CD8-positive, alpha-beta memory T cell (primary cell): Measurements from ENCODE around the gene HBM. TPM values are rescaled to one million over a fixed set of nuclear protein-coding genes. Genes with fewer than 3 reads are reported as not detected.

Source experiments
- CTCF ChIA-PET: fragments of 350-600 bp; sonication (Branson Sonifier 250); formaldehyde crosslinking; loops from one replicate; lab custom pipeline; 2021; ENCODE audit warnings: antibody characterized with exemption; lab: Charles Lee
- POLR2A ChIA-PET: fragments of 350-600 bp; sonication (Branson Sonifier 250); formaldehyde crosslinking; loops from one replicate; lab custom pipeline; 2021; ENCODE audit warnings: antibody characterized with exemption; lab: Charles Lee
- DNase-seq, 5 donors: peaks; one replicate each; pipeline versions ENCODE4 v3.0.0 to v3.0.0-alpha.2; 2020 to 2022; ENCODE audit warnings: mixed read lengths in 1 of 5
- H3K27ac ChIP-seq: one replicate; pipeline ENCODE4 v1.7.0; 2013; ENCODE audit warnings: low read depth, mild to moderate bottlenecking, low read length, moderate library complexity
- H3K27me3 ChIP-seq: 2 replicates; pipeline ENCODE4 v1.7.0; 2013; ENCODE audit warnings: low read length, mild to moderate bottlenecking; ENCODE audit not compliant: insufficient read depth, poor library complexity, severe bottlenecking
- H3K36me3 ChIP-seq: 2 replicates; pipeline ENCODE4 v1.7.0; 2013; ENCODE audit warnings: mild to moderate bottlenecking, low read length, moderate library complexity; ENCODE audit not compliant: insufficient read depth
- H3K4me1 ChIP-seq: 2 replicates; pipeline ENCODE4 v1.7.0; 2013; ENCODE audit warnings: mild to moderate bottlenecking, low read length, moderate library complexity; ENCODE audit not compliant: insufficient read depth
- H3K4me3 ChIP-seq: 2 replicates; pipeline ENCODE4 v1.7.0; 2013; ENCODE audit warnings: mild to moderate bottlenecking, low read length
- H3K9me3 ChIP-seq: 2 replicates; pipeline ENCODE4 v1.7.0; 2013; ENCODE audit warnings: mild to moderate bottlenecking, low read length
- H3K27ac Mint-ChIP-seq, 8 donors: one replicate each; pipeline ENCODE4 v1.8.0; 2020 to 2021; ENCODE audit warnings: mixed read lengths in 8 of 8, mild to moderate bottlenecking in 6 of 8, inconsistent platforms in 3 of 8, moderate library complexity in 3 of 8
- H3K27me3 Mint-ChIP-seq, 2 donors: one replicate each; pipeline ENCODE4 v1.8.0; 2020 to 2021; ENCODE audit warnings: mixed read lengths in 2 of 2, mild to moderate bottlenecking in 1 of 2, moderate library complexity in 1 of 2
- H3K36me3 Mint-ChIP-seq, 3 donors: one replicate each; pipeline ENCODE4 v1.8.0; 2020 to 2021; ENCODE audit warnings: mixed read lengths in 3 of 3, inconsistent platforms in 1 of 3, mild to moderate bottlenecking in 1 of 3
- H3K4me1 Mint-ChIP-seq, 3 donors: one replicate each; pipeline ENCODE4 v1.8.0; 2020 to 2021; ENCODE audit warnings: mixed read lengths in 3 of 3, inconsistent platforms in 1 of 3, mild to moderate bottlenecking in 1 of 3
- H3K4me3 Mint-ChIP-seq, 7 donors: one replicate each; pipeline ENCODE4 v1.8.0; 2020 to 2021; ENCODE audit warnings: mixed read lengths in 7 of 7, mild to moderate bottlenecking in 6 of 7, moderate library complexity in 4 of 7, inconsistent platforms in 2 of 7
- H3K9me3 Mint-ChIP-seq, 5 donors: one replicate each; pipeline ENCODE4 v1.8.0; 2020 to 2022; ENCODE audit warnings: mixed read lengths in 5 of 5, mild to moderate bottlenecking in 3 of 5, moderate library complexity in 2 of 5, inconsistent platforms in 1 of 5
- polyA plus RNA-seq: library from polyadenylated mRNA; unstranded; fragments of 300-500 nt; fragmentation: Illumina TruSeq; gene quantifications from one replicate; pipeline ENCODE4 v1.2.3, GENCODE V29; 2021
- total RNA-seq, 2 experiments: library from RNA; stranded (reverse); gene quantifications; one replicate each; pipeline ENCODE4 v1.2.3, GENCODE V29; 2021

Gene HBM
- total and polyA plus RNA-seq, 3 experiments from 2014 or later: not detected

GRCh38 chr16:138049-138417, 27.7 kb upstream of the HBM start:
- peak in 4 of 5 donors; percentile 14 to 29 (median 16) for DNase-seq
- H3K27me3 Mint-ChIP-seq: no peaks in the 10 kb centered on the region
- H3K4me3 Mint-ChIP-seq: peak overlapping the region; percentile 73 to 90 (median 82)
- H3K27ac ChIP-seq: peak overlapping the region; percentile 47
- H3K4me1 ChIP-seq: peaks cover 8% of the 10 kb centered on the region
- H3K9me3 ChIP-seq: no peaks in the 10 kb centered on the region
- no peaks in the 10 kb centered on the region for H3K9me3 Mint-ChIP-seq
- ChIA-PET POLR2A (no interaction called here), CTCF (interaction anchor here (1.4 kb wide), 1 partner anchor 14 kb away, joined by 4 read pairs; no protein-coding TSS in a partner anchor)
- peaks cover 25 to 35% (median 33%) of the 10 kb centered on the region in 3 donors for H3K4me1 Mint-ChIP-seq
- H3K36me3 Mint-ChIP-seq: peaks cover 0 to 11% (median 2%) of the 10 kb centered on the region in 3 donors
- peak overlapping the region in 5 of 8 donors; percentile 43 to 94 (median 72) for H3K27ac Mint-ChIP-seq
- peak overlapping the region; percentile 37 for H3K4me3 ChIP-seq
- H3K36me3 ChIP-seq: no peaks in the 10 kb centered on the region
- H3K27me3 ChIP-seq: no peaks in the 10 kb centered on the region

- Mint-ChIP-seq H3K4me3 (peak overlapping the region in 6 of 7 donors; percentile 5 to 74 (median 54)), H3K27ac (peak overlapping the region in 4 of 8 donors; percentile 25 to 71 (median 46)), H3K36me3 (peaks cover 0 to 7% (median 2%) of the 10 kb centered on the region in 3 donors), H3K9me3 (no peaks in the 10 kb centered on the region), H3K27me3 (peaks cover under 1 to 12% of the 10 kb centered on the region in 2 donors), H3K4me1 (peaks cover 12 to 21% (median 18%) of the 10 kb centered on the region in 3 donors)
- Histone ChIP-seq H3K27ac (no peak overlapping the region), H3K27me3 (no peaks in the 10 kb centered on the region), H3K4me3 (no peak overlapping the region), H3K36me3 (no peaks in the 10 kb centered on the region), H3K4me1 (peaks cover 8% of the 10 kb centered on the region), H3K9me3 (no peaks in the 10 kb centered on the region)
- POLR2A ChIA-PET: interaction anchor here (0.6 kb wide), 1 partner anchor 40 kb away, joined by 3 read pairs; no protein-coding TSS in a partner anchor
- CTCF ChIA-PET: no interaction called here
- DNase-seq: no peak
These were observed 25.5 kb upstream of the HBM start for GRCh38 chr16:140175-140857.

GRCh38 chr16:142405-142967, 23.3 kb upstream of the HBM start:
- Mint-ChIP-seq H3K9me3 (no peaks in the 10 kb centered on the region), H3K36me3 (peaks cover 0 to 5% (median 0%) of the 10 kb centered on the region in 3 donors), H3K27ac (no peak overlapping the region), H3K27me3 (peaks cover 2 to 21% of the 10 kb centered on the region in 2 donors), H3K4me1 (peaks cover 4 to 9% (median 8%) of the 10 kb centered on the region in 3 donors), H3K4me3 (no peak overlapping the region)
- CTCF ChIA-PET: no interaction called here
- H3K27ac ChIP-seq: peak overlapping the region; percentile 70
- no peak overlapping the region for H3K4me3 ChIP-seq
- no peaks in the 10 kb centered on the region for H3K9me3 ChIP-seq
- no peaks in the 10 kb centered on the region for H3K36me3 ChIP-seq
- POLR2A ChIA-PET: no interaction called here
- H3K4me1 ChIP-seq: peaks cover 3% of the 10 kb centered on the region
- no peaks in the 10 kb centered on the region for H3K27me3 ChIP-seq
- DNase-seq: no peak

GRCh38 chr16:143047-143446, 22.7 kb upstream of the HBM start:
- Mint-ChIP-seq H3K9me3 (no peaks in the 10 kb centered on the region), H3K4me1 (peaks cover 2 to 5% (median 4%) of the 10 kb centered on the region in 3 donors), H3K27me3 (peaks cover 2 to 21% of the 10 kb centered on the region in 2 donors), H3K27ac (no peak overlapping the region), H3K4me3 (no peak overlapping the region), H3K36me3 (peaks cover 0 to 4% (median 0%) of the 10 kb centered on the region in 3 donors)
- Histone ChIP-seq H3K27ac (peak overlapping the region; percentile 70), H3K4me1 (no peaks in the 10 kb centered on the region), H3K27me3 (no peaks in the 10 kb centered on the region), H3K9me3 (no peaks in the 10 kb centered on the region), H3K36me3 (no peaks in the 10 kb centered on the region), H3K4me3 (no peak overlapping the region)
- DNase-seq: no peak
- POLR2A ChIA-PET: no interaction called here
- CTCF ChIA-PET: no interaction called here

GRCh38 chr16:143456-143855, 22.3 kb upstream of the HBM start:
- no peak for DNase-seq
- Histone ChIP-seq H3K27ac (peak overlapping the region; percentile 70), H3K36me3 (no peaks in the 10 kb centered on the region), H3K27me3 (no peaks in the 10 kb centered on the region), H3K9me3 (no peaks in the 10 kb centered on the region), H3K4me3 (no peak overlapping the region), H3K4me1 (no peaks in the 10 kb centered on the region)
- H3K9me3 Mint-ChIP-seq: no peaks in the 10 kb centered on the region
- ChIA-PET CTCF (interaction anchor here (1.4 kb wide), 1 partner anchor 25 kb away, joined by 3 read pairs; no protein-coding TSS in a partner anchor), POLR2A (no interaction called here)
- H3K4me1 Mint-ChIP-seq: peaks cover 2 to 5% (median 4%) of the 10 kb centered on the region in 3 donors
- peaks cover 2 to 21% of the 10 kb centered on the region in 2 donors for H3K27me3 Mint-ChIP-seq
- H3K27ac Mint-ChIP-seq: no peak overlapping the region
- H3K4me3 Mint-ChIP-seq: no peak overlapping the region
- H3K36me3 Mint-ChIP-seq: peaks cover 0 to 3% (median 0%) of the 10 kb centered on the region in 3 donors

GRCh38 chr16:144797-145252, 21.0 kb upstream of the HBM start:
- Mint-ChIP-seq H3K4me3 (peak overlapping the region in 2 of 7 donors; percentile 25 to 32), H3K4me1 (no peaks in the 10 kb centered on the region), H3K27me3 (peaks cover 5 to 21% of the 10 kb centered on the region in 2 donors), H3K27ac (no peak overlapping the region), H3K9me3 (no peaks in the 10 kb centered on the region), H3K36me3 (no peaks in the 10 kb centered on the region)
- Histone ChIP-seq H3K27ac (no peak overlapping the region), H3K9me3 (no peaks in the 10 kb centered on the region), H3K36me3 (no peaks in the 10 kb centered on the region), H3K4me1 (no peaks in the 10 kb centered on the region), H3K4me3 (no peak overlapping the region), H3K27me3 (no peaks in the 10 kb centered on the region)
- POLR2A ChIA-PET: no interaction called here
- CTCF ChIA-PET: interaction anchor here (1.4 kb wide), 1 partner anchor 27 kb away, joined by 3 read pairs; no protein-coding TSS in a partner anchor
- no peak for DNase-seq

GRCh38 chr16:146646-147045, 19.1 kb upstream of the HBM start:
- no peaks in the 10 kb centered on the region for H3K27me3 ChIP-seq
- POLR2A ChIA-PET: no interaction called here
- no peaks in the 10 kb centered on the region for H3K36me3 ChIP-seq
- no peak overlapping the region for H3K4me3 ChIP-seq
- DNase-seq: no peak
- peaks cover 11 to 26% of the 10 kb centered on the region in 2 donors for H3K27me3 Mint-ChIP-seq
- no peaks in the 10 kb centered on the region for H3K4me1 Mint-ChIP-seq
- no peaks in the 10 kb centered on the region for H3K9me3 ChIP-seq
- H3K36me3 Mint-ChIP-seq: no peaks in the 10 kb centered on the region
- no peaks in the 10 kb centered on the region for H3K4me1 ChIP-seq
- CTCF ChIA-PET: no interaction called here
- H3K4me3 Mint-ChIP-seq: no peak overlapping the region
- no peaks in the 10 kb centered on the region for H3K9me3 Mint-ChIP-seq
- no peak overlapping the region for H3K27ac Mint-ChIP-seq
- H3K27ac ChIP-seq: no peak overlapping the region
